Panc1 (cell line): ENCODE measurements around the gene REEP2.

ENCODE experiments used
- CTCF ChIP-seq: fragments of 450-650 bp; IDR thresholded peaks from 2 replicates; pipeline ENCODE4 v1.5.1; 2017; ENCODE audit warnings: mild to moderate bottlenecking
- POLR2AphosphoS5 ChIP-seq: IDR thresholded peaks from 2 replicates; pipeline ENCODE4 v1.6.1; 2012; ENCODE audit warnings: mild to moderate bottlenecking, low read depth, low read length, moderate library complexity
- REST ChIP-seq, 2 experiments: IDR thresholded peaks; 2 replicates each; pipeline ENCODE4 v1.6.1; 2011 to 2012; ENCODE audit warnings: low read depth in 2 of 2, control low read depth in 1 of 2, low read length in 1 of 2, mild to moderate bottlenecking in 1 of 2, moderate library complexity in 1 of 2; ENCODE audit not compliant: insufficient read depth in 1 of 2
- SIN3A ChIP-seq: IDR thresholded peaks from 2 replicates; pipeline ENCODE4 v1.6.1; 2012; ENCODE audit warnings: low read depth, mild to moderate bottlenecking, low read length, moderate library complexity, borderline replicate concordance; ENCODE audit not compliant: insufficient read depth
- TCF7L2 ChIP-seq: IDR thresholded peaks from 2 replicates; pipeline ENCODE4 v1.6.1; 2011; ENCODE audit warnings: mild to moderate bottlenecking, low read depth, low read length, inconsistent platforms

- TF ChIP-seq CTCF (no peak), SIN3A (no peak), TCF7L2 (no peak), POLR2AphosphoS5 (no peak), REST (IDR thresholded peaks at IDR 0.05; ENCODE audit: insufficient read depth in 1 of 2, low read depth in 2 of 2, low read length in 1 of 2) (no peak)
Measured at GRCh38 chr5:138466125-138466899, 27.5 kb downstream of the REEP2 start.
